ENCODE results near the gene MIER1. TPM values are rescaled to one million over a fixed set of nuclear protein-coding genes. Genes with fewer than 3 reads are reported as not detected.
"Not testable (repeated sequence)": the region's sequence is repeated elsewhere in the genome, so short reads cannot be mapped to it uniquely, and the experiment has no call there.

Gene MIER1
- total RNA-seq, 1 experiment from 2014 or later: 31.7 TPM

DNA sequence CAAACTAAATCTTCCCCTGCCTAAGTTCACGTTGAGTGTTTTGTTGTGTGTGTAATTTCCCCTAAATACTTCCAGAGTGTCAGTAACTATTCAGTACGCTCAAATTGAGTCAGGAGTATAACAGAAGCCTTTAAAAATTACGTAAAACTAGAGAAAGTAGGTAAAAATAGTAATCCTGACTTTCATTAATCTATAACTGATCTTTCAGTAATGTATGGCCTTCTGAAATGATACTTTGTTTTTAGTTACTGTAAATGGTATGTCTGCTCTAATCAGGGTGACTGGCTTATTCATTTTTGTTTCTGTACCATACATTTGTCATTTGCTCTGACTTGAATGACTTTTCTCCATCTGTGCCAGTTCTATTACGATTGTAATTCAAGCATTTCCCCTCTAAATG lies 29.4 kb downstream of the MIER1 start:
- Histone ChIP-seq H3K4me3 (ENCODE audit: insufficient read depth, low read depth, low read length) (no peak overlapping the region), H3K36me3 (replicated peaks; ENCODE audit: control insufficient read depth, insufficient read depth, low read length) (no peaks in the 10 kb centered on the region; the same call in 1 of the 2 replicates), H3K27me3 (ENCODE audit: control insufficient read depth, insufficient read depth, low read length) (no peaks in the 10 kb centered on the region)
- DNase-seq: no peak

DNA sequence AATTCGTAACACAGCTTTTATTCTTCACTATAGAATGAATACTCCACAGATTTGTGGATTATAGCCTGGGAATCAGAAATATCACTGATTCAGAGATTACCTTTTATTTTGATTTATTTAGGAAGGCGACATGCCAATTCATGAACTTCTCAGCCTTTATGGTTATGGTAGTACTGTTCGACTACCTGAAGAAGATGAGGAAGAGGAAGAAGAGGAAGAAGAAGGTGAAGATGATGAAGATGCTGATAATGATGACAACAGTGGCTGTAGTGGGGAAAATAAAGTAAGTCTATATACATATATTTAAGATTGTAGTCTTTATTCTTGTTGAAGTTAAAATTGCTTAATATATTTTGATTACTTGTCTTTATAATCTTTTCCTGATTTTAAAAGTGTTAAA lies 33.1 kb downstream of the MIER1 start:
- Histone ChIP-seq H3K27me3 (ENCODE audit: control insufficient read depth, insufficient read depth, low read length) (no peaks in the 10 kb centered on the region), H3K4me3 (ENCODE audit: insufficient read depth, low read depth, low read length) (no peak overlapping the region), H3K36me3 (replicated peaks; ENCODE audit: control insufficient read depth, insufficient read depth, low read length) (no peaks in the 10 kb centered on the region; the same call in none of the 2 replicates)
- DNase-seq: no peak

DNA sequence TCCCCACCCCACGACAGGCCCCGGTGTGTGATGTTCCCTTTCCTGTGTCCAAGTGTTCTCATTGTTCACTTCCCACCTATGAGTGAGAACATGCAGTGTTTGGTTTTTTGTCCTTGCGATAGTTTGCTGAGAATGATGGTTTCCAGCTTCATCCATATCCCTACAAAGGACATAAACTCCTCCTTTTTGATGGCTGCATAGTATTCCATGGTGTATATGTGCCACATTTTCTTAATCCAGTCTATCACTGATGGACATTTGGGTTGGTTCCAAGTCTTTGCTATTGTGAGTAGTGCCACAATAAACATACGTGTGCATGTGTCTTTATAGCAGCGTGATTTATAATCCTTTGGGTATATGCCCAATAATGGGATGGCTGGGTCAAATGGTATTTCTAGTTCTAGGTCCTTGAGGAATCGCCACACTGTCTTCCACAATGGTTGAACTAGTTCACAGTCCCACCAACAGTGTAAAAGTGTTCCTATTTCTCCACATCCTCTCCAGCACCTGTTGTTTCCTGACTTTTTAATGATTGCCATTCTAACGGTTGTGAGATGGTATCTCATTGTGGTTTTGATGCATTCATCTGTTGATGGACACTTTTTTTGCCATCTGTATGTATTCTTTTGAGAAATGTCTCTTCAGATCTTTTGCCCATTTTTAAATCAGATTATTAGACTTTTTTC lies 41.5 kb downstream of the MIER1 start:
- not testable (repeated sequence) for DNase-seq; H3K4me3 ChIP-seq (ENCODE audit: insufficient read depth, low read depth, low read length); H3K36me3 ChIP-seq (replicated peaks; ENCODE audit: control insufficient read depth, insufficient read depth, low read length)

DNA sequence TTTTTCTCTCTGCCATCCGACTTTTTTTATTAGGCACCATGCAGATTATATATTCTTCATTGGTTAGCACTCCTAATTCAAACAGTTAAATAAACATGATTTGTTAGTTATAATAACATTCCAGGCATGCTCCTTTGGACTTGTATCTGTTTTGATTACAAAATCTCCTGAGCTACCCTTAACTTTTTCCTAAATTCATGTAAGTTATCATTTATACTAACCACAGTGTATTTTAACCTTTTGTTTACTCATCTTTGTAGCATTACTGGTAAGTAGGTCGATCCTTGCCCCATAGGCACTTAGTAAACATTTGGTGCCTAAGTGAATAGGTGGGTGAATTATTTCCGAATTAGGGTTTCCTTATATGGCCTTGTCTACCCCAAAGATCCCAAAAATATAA lies 43.8 kb downstream of the MIER1 start:
- Histone ChIP-seq H3K4me3 (ENCODE audit: insufficient read depth, low read depth, low read length) (no peak overlapping the region), H3K27me3 (ENCODE audit: control insufficient read depth, insufficient read depth, low read length) (no peaks in the 10 kb centered on the region), H3K36me3 (replicated peaks; ENCODE audit: control insufficient read depth, insufficient read depth, low read length) (peaks cover 1% of the 10 kb centered on the region; the same call in 1 of the 2 replicates)
- DNase-seq: no peak

More for the DNA sequence above, 41.5 kb downstream of the MIER1 start:
- not testable (repeated sequence) for H3K27me3 ChIP-seq (ENCODE audit: control insufficient read depth, insufficient read depth, low read length)

DNA sequence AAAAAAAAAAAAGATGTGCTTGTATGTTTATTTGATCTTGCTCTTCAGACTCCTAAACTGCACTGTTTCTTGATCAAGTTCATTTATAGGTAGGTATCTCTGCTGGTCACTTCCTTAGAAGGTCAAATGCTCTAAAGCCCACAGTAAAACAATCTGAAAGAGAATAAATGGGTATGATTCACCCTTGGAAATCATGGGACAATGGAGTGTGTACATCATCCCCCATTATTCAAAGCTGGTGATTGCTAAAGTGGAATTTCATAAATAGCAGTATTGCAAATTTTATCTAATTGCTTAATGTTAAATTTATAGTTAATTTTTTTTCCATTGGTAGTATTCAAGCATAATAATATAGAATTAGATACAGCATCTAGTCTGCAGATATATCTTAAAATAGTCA lies 53.4 kb downstream of the MIER1 start:
- no peaks in the 10 kb centered on the region for H3K27me3 ChIP-seq (ENCODE audit: control insufficient read depth, insufficient read depth, low read length)
- no peak for DNase-seq
- H3K4me3 ChIP-seq (ENCODE audit: insufficient read depth, low read depth, low read length): no peak overlapping the region
- peaks cover 4% of the 10 kb centered on the region for H3K36me3 ChIP-seq (replicated peaks; ENCODE audit: control insufficient read depth, insufficient read depth, low read length)

DNA sequence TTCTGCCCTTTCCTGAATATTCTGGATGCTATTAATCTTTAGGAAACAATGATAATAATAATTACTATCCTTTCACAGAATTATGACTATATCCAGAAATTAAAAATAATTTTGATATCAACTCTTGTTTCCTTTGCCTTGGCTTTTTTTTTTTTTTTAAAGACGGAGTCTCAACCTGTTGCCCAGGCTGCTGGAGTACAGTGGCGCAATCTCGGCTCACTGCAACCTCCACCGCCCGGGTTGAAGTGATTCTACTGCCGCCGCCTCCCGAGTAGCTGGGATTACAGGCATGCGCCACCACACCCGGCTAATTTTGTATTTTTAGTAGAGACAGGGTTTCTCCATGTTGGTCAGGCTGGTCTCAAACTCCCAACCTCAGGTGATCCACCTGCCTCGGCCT lies 54.8 kb downstream of the MIER1 start:
- not testable (repeated sequence) for DNase-seq; H3K36me3 ChIP-seq (replicated peaks; ENCODE audit: control insufficient read depth, insufficient read depth, low read length); H3K4me3 ChIP-seq (ENCODE audit: insufficient read depth, low read depth, low read length); H3K27me3 ChIP-seq (ENCODE audit: control insufficient read depth, insufficient read depth, low read length)

DNA sequence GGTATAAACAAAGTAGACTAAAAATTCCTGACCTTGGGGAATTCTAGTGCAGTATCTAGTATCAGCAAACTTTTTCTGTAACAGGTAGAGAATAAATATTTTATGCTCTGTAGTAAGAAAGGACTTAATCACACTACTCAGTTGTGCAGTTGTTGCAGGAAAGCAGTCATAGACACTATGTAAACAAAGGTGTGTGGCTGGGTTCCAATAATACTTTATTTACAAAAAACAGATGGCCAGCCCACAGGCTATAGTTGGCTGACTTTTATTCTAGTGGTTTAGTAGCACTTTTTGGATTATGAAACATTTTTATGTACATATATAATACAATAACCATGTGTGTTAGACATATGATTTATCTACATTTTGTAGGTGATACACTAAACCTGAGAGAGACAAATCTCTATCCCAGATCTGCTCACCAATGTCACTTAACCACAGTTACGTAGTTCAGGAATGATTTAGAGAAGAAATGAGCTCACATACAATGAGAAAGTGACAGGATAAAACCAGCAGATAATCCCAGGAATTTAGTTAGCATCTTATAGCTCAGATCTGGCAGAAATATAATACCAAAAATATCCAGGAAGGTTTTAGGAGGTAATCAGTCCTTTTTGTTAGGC lies 56.1 kb downstream of the MIER1 start:
- no peak overlapping the region for H3K4me3 ChIP-seq (ENCODE audit: insufficient read depth, low read depth, low read length)
- DNase-seq: no peak
- peaks cover 7% of the 10 kb centered on the region for H3K36me3 ChIP-seq (replicated peaks; ENCODE audit: control insufficient read depth, insufficient read depth, low read length)
- no peaks in the 10 kb centered on the region for H3K27me3 ChIP-seq (ENCODE audit: control insufficient read depth, insufficient read depth, low read length)

DNA sequence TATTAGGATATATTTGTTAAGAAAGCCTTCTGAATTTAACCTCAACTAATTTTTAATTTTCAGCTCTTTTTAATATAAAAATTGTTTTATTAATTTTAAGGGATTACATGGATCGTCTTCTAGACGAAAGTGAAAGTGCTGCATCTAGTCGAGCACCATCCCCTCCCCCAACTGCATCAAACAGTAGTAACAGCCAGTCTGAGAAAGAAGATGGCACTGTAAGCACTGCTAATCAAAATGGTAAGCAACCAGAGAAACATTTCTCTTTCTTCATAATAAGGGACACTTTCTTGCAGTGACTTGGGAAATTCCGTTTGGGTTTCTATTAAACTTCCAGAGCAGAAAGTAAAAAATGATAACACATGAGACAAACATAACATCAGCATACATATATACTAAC lies 56.9 kb downstream of the MIER1 start:
- H3K4me3 ChIP-seq (ENCODE audit: insufficient read depth, low read depth, low read length): no peak overlapping the region
- peaks cover 9% of the 10 kb centered on the region for H3K36me3 ChIP-seq (replicated peaks; ENCODE audit: control insufficient read depth, insufficient read depth, low read length)

DNA sequence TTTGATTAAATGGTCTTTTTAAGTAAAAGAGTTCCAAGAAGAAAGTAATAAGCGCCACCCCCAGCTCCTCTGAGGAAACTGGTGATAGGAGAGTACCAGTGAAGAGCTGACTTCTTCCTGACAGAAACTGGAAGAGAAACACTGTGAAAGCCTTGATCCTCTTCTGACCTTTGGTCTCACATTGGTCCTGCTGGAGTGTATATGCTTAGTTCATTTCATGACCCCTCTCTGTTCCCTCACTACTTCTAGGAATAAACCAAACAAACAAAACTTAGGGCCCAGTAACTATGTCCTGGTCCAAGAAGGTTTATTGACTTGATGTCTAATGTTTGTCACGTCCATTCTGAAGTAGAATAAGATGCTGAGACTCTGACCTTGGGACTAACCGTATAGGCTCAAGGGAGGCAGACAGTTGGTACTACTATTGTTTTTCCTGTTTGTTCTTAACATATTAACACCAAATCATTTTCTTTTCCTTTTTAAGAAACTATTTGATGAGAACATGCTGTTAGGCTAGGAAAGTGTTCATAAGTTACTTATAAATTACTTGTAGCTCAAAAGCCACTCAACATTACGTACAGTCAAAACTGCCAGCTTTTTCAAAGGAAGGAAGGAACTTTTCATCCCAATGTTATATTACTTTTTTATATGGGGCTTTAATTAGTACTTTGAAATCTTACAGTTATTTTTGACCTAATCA lies 57.9 kb downstream of the MIER1 start:
- no peaks in the 10 kb centered on the region for H3K27me3 ChIP-seq (ENCODE audit: control insufficient read depth, insufficient read depth, low read length)
- H3K36me3 ChIP-seq (replicated peaks; ENCODE audit: control insufficient read depth, insufficient read depth, low read length): peaks cover 9% of the 10 kb centered on the region
- no peak overlapping the region for H3K4me3 ChIP-seq (ENCODE audit: insufficient read depth, low read depth, low read length)
- no peak for DNase-seq

More for the DNA sequence above, 56.9 kb downstream of the MIER1 start:
- no peak for DNase-seq
- no peaks in the 10 kb centered on the region for H3K27me3 ChIP-seq (ENCODE audit: control insufficient read depth, insufficient read depth, low read length)

DNA sequence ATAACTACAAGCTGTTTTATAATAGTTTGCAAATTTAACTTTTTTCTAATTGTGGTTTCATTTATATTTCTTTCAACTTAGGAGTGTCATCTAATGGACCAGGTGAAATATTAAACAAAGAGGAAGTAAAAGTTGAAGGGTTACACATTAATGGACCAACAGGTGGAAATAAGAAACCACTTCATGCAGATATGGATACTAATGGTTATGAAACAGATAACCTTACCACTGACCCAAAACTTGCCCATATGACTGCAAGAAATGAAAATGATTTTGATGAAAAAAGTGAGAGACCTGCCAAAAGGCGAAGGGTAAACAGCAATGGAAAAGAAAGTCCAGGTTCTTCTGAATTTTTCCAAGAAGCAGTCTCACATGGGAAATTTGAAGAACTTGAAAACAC lies 59.7 kb downstream of the MIER1 start:
- no peak for DNase-seq
- Histone ChIP-seq H3K36me3 (replicated peaks; ENCODE audit: control insufficient read depth, insufficient read depth, low read length) (peaks cover 10% of the 10 kb centered on the region), H3K4me3 (ENCODE audit: insufficient read depth, low read depth, low read length) (no peak overlapping the region), H3K27me3 (ENCODE audit: control insufficient read depth, insufficient read depth, low read length) (no peaks in the 10 kb centered on the region)

DNA sequence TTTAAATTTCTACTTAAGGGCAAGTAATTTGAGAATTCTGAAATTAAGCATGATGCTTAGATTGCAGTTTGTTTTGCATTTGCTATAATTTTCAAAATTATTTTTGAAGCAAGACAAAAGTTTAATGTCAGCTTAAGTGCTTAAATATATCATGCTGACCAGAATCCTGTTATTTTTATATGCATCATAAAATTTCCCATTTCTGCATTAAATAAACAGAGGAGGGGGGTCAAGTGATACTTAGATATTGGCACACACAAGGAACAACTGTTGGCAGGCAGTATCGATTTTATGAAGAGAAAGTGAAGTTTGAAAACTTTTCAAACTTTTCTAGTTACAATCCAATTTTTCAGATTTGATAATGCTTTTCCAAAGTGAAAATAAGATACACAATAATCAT lies 61.0 kb downstream of the MIER1 start:
- no peaks in the 10 kb centered on the region for H3K27me3 ChIP-seq (ENCODE audit: control insufficient read depth, insufficient read depth, low read length)
- H3K4me3 ChIP-seq (ENCODE audit: insufficient read depth, low read depth, low read length): no peak overlapping the region
- DNase-seq: no peak
- peaks cover 10% of the 10 kb centered on the region for H3K36me3 ChIP-seq (replicated peaks; ENCODE audit: control insufficient read depth, insufficient read depth, low read length)

DNA sequence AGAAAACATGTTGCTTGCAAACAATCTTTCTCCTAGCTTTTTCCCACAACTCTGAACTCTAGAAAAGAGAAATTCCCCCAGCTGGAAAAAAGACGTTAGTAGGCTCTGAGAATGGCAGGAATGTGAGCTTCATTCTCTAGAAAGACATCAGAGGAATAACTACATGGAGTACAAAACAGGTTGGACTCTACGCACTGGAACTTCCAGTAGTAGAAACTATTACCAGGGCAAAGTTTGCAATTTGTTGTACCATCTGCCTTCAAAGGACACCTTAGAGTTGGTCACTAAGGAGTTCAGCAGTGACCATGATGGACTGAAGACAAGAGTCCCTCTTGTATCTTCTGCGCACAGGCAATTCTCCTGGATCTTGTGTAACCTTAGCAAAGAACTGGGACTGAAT lies 68.3 kb downstream of the MIER1 start:
- DNase-seq: no peak
- peaks cover 1% of the 10 kb centered on the region; the same call in 1 of the 2 replicates for H3K36me3 ChIP-seq (replicated peaks; ENCODE audit: control insufficient read depth, insufficient read depth, low read length)
- H3K4me3 ChIP-seq (ENCODE audit: insufficient read depth, low read depth, low read length): no peak overlapping the region
- no peaks in the 10 kb centered on the region for H3K27me3 ChIP-seq (ENCODE audit: control insufficient read depth, insufficient read depth, low read length)

DNA sequence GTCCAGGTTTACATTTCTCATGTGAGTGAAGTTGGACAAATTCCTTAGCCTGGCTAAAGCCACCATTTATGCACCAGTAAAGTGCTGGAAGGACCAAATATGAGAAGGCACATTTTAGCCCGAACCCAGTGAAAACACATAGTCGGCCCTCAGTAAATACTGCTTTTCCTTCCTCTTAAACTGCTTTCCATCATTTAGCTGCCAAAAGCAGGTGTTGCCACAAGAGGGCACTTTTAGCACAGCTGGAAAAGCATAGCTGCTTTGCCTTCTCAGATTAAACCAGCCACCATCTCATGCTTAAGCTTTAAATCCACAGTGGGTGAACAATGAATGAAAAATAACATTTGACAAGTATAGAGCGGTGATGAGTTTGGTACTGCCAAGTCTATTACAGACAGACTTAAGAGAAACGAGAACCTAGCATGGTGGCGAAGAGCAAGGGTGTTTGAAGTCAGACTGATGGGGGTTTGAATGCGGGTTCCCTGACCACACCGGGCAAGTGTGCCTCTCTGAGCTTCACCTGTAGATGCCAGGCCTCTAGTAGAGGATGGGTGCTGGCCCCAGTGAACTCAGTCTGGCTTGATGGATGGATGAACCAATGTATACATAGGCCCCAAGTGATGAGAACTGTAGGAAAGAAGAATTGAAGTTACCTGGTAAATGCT lies 71.4 kb downstream of the MIER1 start:
- peak; percentile 20 for DNase-seq
- H3K27me3 ChIP-seq (ENCODE audit: control insufficient read depth, insufficient read depth, low read length): no peaks in the 10 kb centered on the region
- H3K36me3 ChIP-seq (replicated peaks; ENCODE audit: control insufficient read depth, insufficient read depth, low read length): no peaks in the 10 kb centered on the region
- no peak overlapping the region for H3K4me3 ChIP-seq (ENCODE audit: insufficient read depth, low read depth, low read length)

DNA sequence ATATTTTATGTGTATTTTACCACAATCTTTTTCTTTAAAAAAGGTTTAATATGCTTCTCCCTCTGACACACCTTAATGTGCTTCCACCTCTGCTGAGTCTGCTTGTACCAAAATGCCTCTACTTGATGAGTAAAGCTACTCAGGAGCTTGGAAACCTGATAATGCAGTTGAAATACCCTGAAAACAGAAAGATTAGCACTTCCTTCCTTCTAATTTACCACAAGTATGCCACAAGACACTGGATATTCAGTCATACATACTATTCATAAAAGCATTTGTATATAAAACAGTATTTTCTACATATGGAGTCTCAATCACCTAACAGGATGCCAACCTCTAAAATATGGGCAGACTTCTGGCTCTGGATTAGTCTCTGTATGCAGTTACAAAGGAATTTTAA lies 74.2 kb downstream of the MIER1 start:
- Histone ChIP-seq H3K4me3 (ENCODE audit: insufficient read depth, low read depth, low read length) (no peak overlapping the region), H3K27me3 (ENCODE audit: control insufficient read depth, insufficient read depth, low read length) (no peaks in the 10 kb centered on the region), H3K36me3 (replicated peaks; ENCODE audit: control insufficient read depth, insufficient read depth, low read length) (no peaks in the 10 kb centered on the region)
- DNase-seq: no peak
